Measurements from ENCODE around the gene SPRR4.
A peak's percentile ranks its signal among the peaks of the same experiment; 100 is the strongest.

SPRR4 gene

DNA sequence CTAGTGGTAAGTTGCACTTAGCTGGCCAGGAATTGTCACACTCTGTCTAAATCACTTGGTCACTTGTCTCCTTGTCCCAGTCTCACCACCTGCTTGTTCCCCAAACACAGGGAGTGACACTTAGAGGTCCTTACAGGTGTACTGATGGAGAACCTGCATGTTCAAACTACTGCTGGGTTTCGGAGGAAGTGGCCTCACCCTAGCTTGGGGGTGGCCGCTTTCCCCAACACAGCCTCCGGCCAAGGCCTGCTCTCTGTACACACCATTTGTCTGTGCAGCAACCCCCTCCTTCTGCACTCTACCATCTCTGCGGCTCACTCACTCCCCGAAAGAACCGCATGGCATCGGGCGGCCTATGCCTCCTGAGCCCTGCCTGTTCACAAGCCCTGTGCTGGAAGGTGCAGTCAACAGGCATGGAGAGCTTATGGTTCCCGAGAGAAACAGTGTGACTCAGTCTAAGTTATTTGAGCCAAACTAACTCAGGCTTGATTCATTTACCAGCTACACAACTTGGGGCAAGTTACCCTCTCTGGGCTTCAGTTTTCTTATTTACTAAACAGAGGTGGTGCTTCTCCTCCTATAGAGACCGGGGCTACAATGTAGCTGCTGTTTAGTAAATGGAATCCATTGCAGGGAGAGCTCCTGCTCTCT lies 10.5 kb upstream of the SPRR4 start:
- Mint-ChIP-seq H3K27ac (no peak overlapping the region), H3K4me3 (no peak overlapping the region), H3K9me3 (no peaks in the 10 kb centered on the region), H3K36me3 (no peaks in the 10 kb centered on the region), H3K4me1 (no peaks in the 10 kb centered on the region)
- ATAC-seq (no peak), DNase-seq (ENCODE audit: low spot score in 2 of 2) (no peak)

DNA sequence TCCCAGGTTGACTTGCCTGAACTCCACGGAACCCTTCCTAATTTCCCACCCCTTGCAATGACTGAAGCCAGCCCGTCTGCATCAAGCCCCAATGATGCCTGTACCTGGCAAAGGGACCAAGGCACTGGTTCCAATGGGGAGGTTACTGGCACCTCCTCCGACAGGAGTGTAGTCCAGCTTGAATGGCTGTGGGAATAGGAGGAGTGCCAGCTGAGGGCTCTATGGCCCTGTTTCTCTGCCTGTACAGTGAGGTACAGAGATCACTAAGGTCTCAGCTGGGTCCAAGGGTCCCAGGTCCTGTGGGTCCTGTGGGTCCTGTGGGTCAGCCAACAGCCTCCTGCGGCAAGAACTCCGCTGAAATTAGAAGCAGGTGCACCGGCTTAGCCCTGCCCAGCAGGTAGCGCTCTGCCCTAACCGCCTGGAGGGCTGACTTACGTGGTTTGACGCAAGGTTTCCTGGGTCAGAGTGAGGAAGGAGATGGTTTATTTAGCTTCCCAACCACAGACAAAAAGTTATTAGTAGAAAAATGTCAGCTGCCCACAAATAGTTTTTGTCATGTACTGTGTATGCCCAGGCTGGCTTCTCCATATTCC lies 9.9 kb upstream of the SPRR4 start:
- no peak for ATAC-seq
- no peaks in the 10 kb centered on the region for H3K9me3 Mint-ChIP-seq
- H3K4me1 Mint-ChIP-seq: no peaks in the 10 kb centered on the region
- no peak overlapping the region for H3K27ac Mint-ChIP-seq
- no peak overlapping the region for H3K4me3 Mint-ChIP-seq
- H3K36me3 Mint-ChIP-seq: no peaks in the 10 kb centered on the region
- DNase-seq (ENCODE audit: low spot score in 2 of 2): no peak

DNA sequence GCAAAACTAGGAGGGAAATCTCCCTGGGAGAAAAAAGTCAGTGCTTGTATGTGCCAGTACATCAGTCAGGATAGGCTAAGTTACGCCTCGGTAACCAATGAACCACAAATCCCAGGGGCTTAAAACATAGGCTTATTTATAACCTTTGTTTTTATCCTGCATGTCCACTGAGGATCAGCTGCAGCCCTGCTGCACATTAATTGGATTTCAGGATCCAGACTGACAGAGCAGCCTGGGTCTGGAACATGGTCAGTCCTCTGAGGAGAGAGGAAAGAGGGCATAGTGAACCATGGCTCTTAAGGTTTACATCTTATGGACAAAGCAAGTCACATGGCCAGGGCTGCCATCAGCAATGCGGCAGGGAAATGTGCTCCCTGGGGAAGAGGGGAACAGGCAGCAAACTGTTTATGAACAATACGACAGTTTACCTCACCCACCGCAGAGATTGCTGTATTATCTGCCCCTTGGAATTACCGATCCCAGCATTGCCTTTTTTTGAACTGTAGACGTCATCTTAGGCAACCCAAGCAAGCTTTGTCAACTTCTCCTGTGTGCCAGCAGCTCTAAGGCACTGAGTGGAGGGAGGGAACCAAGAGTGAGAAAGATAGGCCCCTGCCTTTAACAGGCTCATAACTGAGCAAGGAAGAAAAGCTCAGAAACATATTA lies 9.1 kb upstream of the SPRR4 start:
- no peaks in the 10 kb centered on the region for H3K9me3 Mint-ChIP-seq
- H3K4me1 Mint-ChIP-seq: no peaks in the 10 kb centered on the region
- no peak for ATAC-seq
- no peak overlapping the region for H3K27ac Mint-ChIP-seq
- DNase-seq (ENCODE audit: low spot score in 2 of 2): no peak
- no peak overlapping the region for H3K4me3 Mint-ChIP-seq
- H3K36me3 Mint-ChIP-seq: no peaks in the 10 kb centered on the region

DNA sequence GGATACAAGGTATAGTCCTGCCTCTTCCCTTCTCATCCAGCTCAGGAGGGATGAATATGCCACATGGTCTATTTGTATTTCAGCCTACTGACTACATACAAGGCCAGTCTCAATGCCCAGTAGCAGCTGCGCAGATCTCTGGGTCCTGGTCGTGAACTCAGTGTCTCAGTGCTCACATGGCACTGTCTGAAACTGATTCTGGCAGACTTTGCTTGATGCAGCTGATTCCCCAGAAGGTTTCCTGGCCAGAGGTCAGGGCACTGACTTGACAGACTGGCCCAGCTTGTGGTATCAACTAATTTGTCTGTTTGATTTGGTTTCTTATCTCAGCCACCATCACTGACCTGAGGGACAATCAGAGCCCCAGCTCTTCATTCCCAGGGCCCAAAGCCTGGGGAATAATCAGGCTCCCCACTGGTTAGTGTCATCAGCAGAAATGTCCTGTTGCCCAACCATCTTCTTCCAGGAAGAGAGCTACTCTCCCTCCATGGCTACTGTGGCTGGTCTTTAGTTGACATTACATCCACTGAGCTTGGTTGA lies 7.5 kb upstream of the SPRR4 start:
- no peak overlapping the region for H3K27ac Mint-ChIP-seq
- ATAC-seq (no peak), DNase-seq (ENCODE audit: low spot score in 2 of 2) (no peak)
- no peaks in the 10 kb centered on the region for H3K4me1 Mint-ChIP-seq
- H3K4me3 Mint-ChIP-seq: no peak overlapping the region
- no peaks in the 10 kb centered on the region for H3K36me3 Mint-ChIP-seq
- no peaks in the 10 kb centered on the region for H3K9me3 Mint-ChIP-seq

DNA sequence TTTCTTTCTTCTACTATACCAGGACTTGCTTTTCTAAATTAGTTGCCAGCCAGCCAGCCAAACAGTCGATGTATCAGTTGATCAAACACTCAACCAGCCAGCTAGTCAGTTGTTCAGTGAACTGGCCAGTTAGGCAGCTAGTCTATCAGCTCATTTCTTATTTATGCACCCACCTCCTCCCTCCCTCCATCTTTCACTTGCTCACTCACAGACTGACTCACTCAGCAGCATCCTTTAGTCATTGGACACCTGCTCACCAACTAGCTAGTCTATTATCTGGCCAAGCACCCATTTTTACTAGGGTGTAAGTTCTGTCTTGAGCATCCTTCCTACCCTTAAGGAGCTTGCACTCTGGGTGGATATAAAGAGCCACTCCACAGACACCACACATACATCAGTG lies 5.9 kb upstream of the SPRR4 start:
- DNase-seq (ENCODE audit: low spot score in 2 of 2) (no peak), ATAC-seq (no peak)
- Mint-ChIP-seq H3K36me3 (no peaks in the 10 kb centered on the region), H3K9me3 (no peaks in the 10 kb centered on the region), H3K4me3 (no peak overlapping the region), H3K4me1 (no peaks in the 10 kb centered on the region), H3K27ac (no peak overlapping the region)

DNA sequence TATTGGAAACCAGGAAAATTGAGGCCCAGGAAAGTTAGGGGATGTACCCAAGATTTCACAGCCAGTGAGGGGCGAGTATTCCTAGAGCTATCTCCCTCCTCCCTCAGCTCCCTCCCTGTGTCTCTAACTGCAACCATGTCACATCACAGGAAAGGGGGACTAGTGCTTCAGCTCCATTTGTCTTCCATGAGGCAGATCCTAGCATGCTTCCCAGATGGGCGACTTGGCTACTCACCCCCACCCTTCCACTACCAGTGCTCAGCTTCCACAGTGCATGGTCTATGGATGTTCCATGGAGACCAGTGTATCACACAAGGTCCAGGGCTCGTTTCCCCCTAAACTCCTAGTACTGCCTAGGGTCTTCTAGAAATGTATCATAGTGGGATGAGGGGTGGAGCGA lies 4.6 kb upstream of the SPRR4 start:
- DNase-seq (ENCODE audit: low spot score in 2 of 2) (no peak), ATAC-seq (no peak)
- Mint-ChIP-seq H3K36me3 (no peaks in the 10 kb centered on the region), H3K4me1 (no peaks in the 10 kb centered on the region), H3K9me3 (no peaks in the 10 kb centered on the region), H3K27ac (no peak overlapping the region), H3K4me3 (no peak overlapping the region)

DNA sequence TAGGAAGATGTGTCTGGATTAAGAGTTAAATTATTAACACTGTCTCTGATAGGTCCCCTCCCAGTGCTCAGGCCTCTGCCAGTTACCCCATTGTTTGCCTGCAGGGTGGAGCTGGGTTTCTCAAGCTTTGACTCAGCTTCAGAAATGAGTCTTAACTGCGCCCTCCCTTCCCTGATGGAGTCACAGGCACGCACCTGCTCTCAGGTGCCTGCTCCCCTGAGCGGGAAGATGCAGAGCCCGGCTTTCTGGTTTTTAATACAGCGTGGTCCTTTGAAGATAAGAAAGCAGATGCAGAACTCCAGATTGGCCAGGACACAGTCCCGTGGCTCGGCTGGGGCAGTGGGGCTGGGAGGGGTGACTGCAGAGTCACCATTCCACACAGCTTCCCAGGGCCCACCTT lies 3.2 kb upstream of the SPRR4 start:
- Mint-ChIP-seq H3K36me3 (no peaks in the 10 kb centered on the region), H3K27ac (no peak overlapping the region), H3K9me3 (no peaks in the 10 kb centered on the region), H3K4me1 (no peaks in the 10 kb centered on the region), H3K4me3 (no peak overlapping the region)
- no peak for DNase-seq (ENCODE audit: low spot score in 2 of 2)
- peak; percentile 24 for ATAC-seq

DNA sequence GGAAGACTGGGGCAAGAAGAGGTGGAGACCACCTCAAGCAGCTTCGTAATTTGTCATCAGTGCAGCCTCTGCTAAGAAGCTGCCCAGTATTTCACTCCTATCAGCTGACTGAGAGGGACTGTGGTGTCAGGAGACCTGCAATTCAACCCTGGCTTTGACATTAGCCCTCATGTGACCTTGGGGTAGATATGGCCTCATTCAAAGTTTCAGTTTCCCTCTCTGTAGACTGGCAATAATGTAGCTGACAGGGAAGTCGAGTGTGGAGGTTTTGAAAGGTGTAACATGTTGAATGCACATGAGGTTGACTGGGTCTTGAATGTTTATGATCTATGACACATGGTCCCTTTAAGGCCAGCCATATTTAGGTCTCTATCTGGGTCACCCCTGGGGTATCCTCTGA lies 2.2 kb upstream of the SPRR4 start:
- no peaks in the 10 kb centered on the region for H3K36me3 Mint-ChIP-seq

DNA sequence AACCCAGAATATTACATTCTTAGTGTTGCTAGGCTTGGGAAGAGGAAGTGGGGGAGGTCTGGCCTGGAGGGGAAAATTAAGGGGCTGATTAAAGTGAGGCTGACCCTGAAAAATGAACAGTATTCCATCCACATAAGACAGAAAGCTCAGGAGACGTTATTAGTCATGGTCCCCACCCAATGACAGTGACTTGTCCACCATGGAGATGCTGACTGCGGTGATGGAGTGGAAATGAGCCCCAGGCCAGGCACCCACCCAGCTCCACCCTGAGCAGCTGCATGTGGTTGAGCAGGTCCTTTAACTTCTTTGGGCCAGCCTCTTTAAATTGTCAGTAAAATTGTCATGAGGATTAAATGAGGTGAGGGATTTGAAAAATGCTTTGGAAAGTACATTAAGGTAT lies 1.4 kb upstream of the SPRR4 start:
- no peaks in the 10 kb centered on the region for H3K9me3 Mint-ChIP-seq
- ATAC-seq: no peak

More for the DNA sequence above, 2.2 kb upstream of the SPRR4 start:
- ATAC-seq: no peak
- Mint-ChIP-seq H3K9me3 (no peaks in the 10 kb centered on the region), H3K4me3 (no peak overlapping the region), H3K4me1 (no peaks in the 10 kb centered on the region), H3K27ac (no peak overlapping the region)
- no peak for DNase-seq (ENCODE audit: low spot score in 2 of 2)

DNA sequence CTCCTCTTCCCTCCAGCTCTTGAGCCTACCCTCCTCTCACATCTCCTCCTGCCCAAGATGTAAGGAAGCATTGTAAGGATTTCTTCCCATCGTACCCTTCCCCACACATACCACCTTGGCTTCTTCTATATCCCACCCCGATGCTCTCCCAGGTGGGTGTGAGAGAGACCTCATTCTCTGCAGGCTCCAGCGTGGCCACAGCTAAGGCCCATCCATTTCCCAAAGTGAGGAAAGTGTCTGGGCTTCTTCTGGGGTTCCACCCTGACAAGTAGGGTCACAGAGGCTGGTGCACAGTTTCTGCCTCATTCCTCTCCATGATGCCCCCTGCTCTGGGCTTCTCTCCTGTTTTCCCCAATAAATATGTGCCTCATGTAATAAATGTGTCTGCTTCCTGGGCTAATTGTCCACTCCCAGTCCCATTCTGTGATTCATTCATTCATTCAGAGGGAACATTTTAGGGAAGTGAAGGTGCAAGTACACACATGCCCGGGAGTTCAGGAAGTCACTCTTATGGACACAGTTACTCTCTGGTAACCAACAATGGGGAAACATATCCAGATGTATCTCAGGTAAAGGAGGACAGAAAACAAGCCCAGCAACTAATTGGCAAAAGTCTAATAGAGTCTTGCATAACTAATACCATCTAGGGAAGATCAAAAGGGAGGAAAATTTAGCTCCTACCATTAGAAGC lies 1.9 kb downstream of the SPRR4 start:
- DNase-seq (ENCODE audit: low spot score in 2 of 2): no peak
- Mint-ChIP-seq H3K4me1 (no peaks in the 10 kb centered on the region), H3K36me3 (no peaks in the 10 kb centered on the region), H3K9me3 (no peaks in the 10 kb centered on the region), H3K4me3 (no peak overlapping the region), H3K27ac (no peak overlapping the region)
- ATAC-seq: no peak

More for the DNA sequence above, 1.4 kb upstream of the SPRR4 start:
- DNase-seq (ENCODE audit: low spot score in 2 of 2): no peak
- Mint-ChIP-seq H3K4me1 (no peaks in the 10 kb centered on the region), H3K4me3 (no peak overlapping the region), H3K36me3 (no peaks in the 10 kb centered on the region), H3K27ac (no peak overlapping the region)

DNA sequence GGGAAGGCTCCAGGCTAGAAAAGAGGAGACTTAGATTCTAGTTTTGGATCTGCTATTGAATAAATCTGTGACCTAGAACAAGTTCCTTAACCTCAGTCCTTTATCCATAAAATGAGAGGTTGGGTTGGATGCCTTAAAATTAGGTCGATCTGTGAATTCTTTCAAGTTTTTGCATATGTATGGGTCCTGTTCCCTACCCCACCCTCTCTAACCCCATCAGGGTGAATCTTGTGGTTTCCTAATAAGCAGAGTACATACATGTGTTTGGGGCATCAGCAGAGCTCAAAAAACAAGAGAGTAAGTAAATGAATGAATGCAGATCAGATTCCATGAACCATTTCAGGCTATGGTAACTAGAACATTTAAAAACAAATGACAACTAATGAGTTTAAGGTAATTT lies 6.2 kb downstream of the SPRR4 start:
- no peak for ATAC-seq
- no peak overlapping the region for H3K4me3 Mint-ChIP-seq
- DNase-seq (ENCODE audit: low spot score in 2 of 2): peak in 1 of 2 donors; percentile 2
- H3K9me3 Mint-ChIP-seq: no peaks in the 10 kb centered on the region
- H3K36me3 Mint-ChIP-seq: no peaks in the 10 kb centered on the region
- no peak overlapping the region for H3K27ac Mint-ChIP-seq
- no peaks in the 10 kb centered on the region for H3K4me1 Mint-ChIP-seq

DNA sequence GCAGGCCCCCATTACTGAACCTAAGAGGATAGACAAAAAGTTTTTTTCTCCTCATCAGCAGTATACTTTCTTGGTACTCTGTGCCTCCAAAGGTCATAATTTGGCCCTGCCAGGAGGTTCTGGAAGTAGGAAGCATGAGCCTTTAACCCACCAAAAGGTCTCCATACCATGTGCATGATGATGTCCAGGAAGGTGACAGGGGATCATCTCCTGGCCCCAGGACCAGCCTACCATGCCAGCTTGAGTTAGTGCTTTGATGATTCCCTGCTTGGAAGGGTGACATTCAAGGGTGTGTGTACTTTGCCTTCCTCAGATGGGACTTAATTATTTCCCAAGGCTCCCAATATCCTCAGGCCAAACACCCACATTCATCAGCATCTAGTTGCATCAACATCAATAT lies 7.2 kb downstream of the SPRR4 start:
- Mint-ChIP-seq H3K9me3 (no peaks in the 10 kb centered on the region), H3K4me3 (no peak overlapping the region), H3K4me1 (no peaks in the 10 kb centered on the region), H3K27ac (no peak overlapping the region), H3K36me3 (no peaks in the 10 kb centered on the region)
- no peak for DNase-seq (ENCODE audit: low spot score in 2 of 2)
- ATAC-seq: no peak

DNA sequence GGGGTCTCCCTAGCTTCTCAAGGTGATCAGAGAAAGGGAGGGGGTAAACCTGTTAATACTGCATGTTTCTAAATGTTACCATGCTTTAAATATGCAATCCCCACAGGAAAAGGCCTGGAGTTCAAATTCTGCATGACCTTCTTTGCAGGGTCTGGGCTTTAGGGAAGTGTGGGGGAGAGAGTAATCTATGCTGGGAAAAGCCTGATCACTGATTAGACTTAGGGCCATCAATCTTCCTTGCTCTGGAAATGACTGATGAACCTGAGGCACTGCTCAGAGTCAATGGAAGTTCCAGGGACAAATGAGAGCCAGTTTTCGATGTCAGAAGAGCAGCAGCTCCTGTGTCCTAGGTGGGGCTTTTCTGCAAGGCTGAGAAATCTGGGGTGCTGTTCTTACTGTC lies 10.2 kb downstream of the SPRR4 start:
- ATAC-seq: no peak
- Mint-ChIP-seq H3K4me1 (no peaks in the 10 kb centered on the region), H3K4me3 (no peak overlapping the region), H3K9me3 (no peaks in the 10 kb centered on the region), H3K36me3 (no peaks in the 10 kb centered on the region), H3K27ac (no peak overlapping the region)
- DNase-seq (ENCODE audit: low spot score in 2 of 2): no peak

DNA sequence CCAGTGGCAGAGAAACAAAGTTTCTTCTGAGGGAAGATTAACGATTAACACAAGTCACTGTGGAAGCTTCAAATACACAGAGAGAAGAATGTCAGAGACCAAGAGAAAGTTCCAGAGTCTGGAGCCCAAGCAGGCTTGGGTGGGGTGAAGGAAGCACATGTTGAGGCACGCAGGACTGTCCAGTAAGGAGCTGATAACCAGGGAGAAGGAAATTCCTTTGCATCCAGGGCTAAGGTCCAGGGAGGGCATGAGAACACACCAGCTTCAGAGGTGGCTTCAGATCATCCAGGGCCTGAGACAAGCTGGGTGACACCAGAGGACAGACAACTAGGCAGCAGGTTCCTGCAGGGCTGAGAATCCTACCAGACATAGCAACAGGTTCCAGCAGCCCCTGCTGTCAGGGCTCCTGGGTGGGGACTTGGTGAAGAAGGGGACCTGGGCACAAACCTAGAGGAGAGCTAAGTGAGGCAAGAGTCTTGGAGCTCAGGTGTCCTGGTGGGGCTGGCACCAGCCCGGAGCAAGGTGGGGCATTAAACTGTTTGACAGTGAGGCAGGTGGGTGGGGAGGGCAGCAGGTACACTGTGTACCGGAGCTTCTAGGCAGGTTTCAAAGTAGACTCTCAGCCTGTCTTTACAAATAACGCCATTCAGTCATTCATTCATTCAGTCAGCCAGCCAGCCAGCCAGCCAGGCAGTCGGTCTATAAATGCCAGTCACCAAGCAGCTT lies 10.9 kb downstream of the SPRR4 start:
- H3K36me3 Mint-ChIP-seq: no peaks in the 10 kb centered on the region
- DNase-seq (ENCODE audit: low spot score in 2 of 2) (no peak), ATAC-seq (peak; percentile 31)
- no peak overlapping the region for H3K27ac Mint-ChIP-seq
- H3K9me3 Mint-ChIP-seq: no peaks in the 10 kb centered on the region
- no peak overlapping the region for H3K4me3 Mint-ChIP-seq
- H3K4me1 Mint-ChIP-seq: no peaks in the 10 kb centered on the region

DNA sequence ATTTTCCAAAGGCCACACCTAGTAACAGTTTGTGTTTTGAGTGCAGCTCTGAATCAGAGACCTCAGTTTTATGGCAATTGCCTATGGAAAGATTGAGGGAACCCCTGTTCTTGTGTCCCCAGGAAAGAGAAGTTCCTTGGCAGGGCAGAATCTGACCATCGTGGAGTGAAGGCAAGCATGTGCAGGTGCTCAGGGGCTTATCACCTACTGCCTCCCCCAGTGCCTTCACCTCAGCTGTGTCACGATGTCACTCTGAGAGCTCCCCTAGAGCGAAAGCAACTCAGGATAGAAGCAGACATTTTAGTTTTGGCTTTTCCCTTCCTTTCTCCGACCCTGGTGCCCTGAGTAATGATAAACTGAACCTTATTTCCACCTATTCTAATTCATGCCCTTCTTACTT lies 11.6 kb downstream of the SPRR4 start:
- no peak for DNase-seq (ENCODE audit: low spot score in 2 of 2)
- H3K27ac Mint-ChIP-seq: no peak overlapping the region
- no peak for ATAC-seq
- H3K4me3 Mint-ChIP-seq: no peak overlapping the region
- H3K36me3 Mint-ChIP-seq: no peaks in the 10 kb centered on the region
- no peaks in the 10 kb centered on the region for H3K9me3 Mint-ChIP-seq
- H3K4me1 Mint-ChIP-seq: no peaks in the 10 kb centered on the region

All from stimulated activated effector memory CD8-positive, alpha-beta T cell treated with anti-CD3 and anti-CD28 coated beads, Interleukin-12 subunit alpha, Interleukin-12 subunit beta, amount 100 ng/mL, for 72 hours (primary cell).